Tibial nerve (tissue), 4 donors: ENCODE measurements around the gene ZNF423. TPM values are rescaled to one million over a fixed set of nuclear protein-coding genes. Genes with fewer than 3 reads are reported as not detected.

Experiments
- DNase-seq, 2 donors: peaks; one replicate each; pipeline ENCODE4 v3.0.0-alpha.2; 2019; ENCODE audit warnings: low spot score in 2 of 2
- H3K27ac ChIP-seq, 4 donors: fragments of 200-600 bp; sonication (generic) in 3 of 4; one replicate each; pipeline ENCODE4 v1.5.1; 2017 to 2019; ENCODE audit warnings: mild to moderate bottlenecking in 1 of 4
- H3K27me3 ChIP-seq, 2 donors: fragments of 200-600 bp; sonication (generic) in 1 of 2; one replicate each; pipeline versions ENCODE4 v1.5.1 to v1.6.0; 2017 to 2019
- H3K36me3 ChIP-seq, 3 donors: fragments of 200-600 bp; sonication (generic); one replicate each; pipeline ENCODE4 v1.5.1; 2018 to 2019
- H3K4me1 ChIP-seq, 4 donors: fragments of 200-600 bp; sonication (generic) in 3 of 4; one replicate each; pipeline ENCODE4 v1.5.1; 2017 to 2019
- H3K4me3 ChIP-seq, 4 donors: fragments of 200-600 bp; sonication (generic) in 3 of 4; one replicate each; pipeline ENCODE4 v1.5.1; 2017 to 2019; ENCODE audit warnings: mild to moderate bottlenecking in 1 of 4, moderate library complexity in 1 of 4
- H3K9me3 ChIP-seq, 4 donors: fragments of 200-600 bp; sonication (generic) in 3 of 4; one replicate each; pipeline ENCODE4 v1.5.1; 2017 to 2019
- CTCF ChIP-seq, 5 experiments: fragments of 200-600 bp in 3 of 5; fragments of 450-650 bp in 2 of 5; sonication (generic) in 3 of 5; IDR thresholded peaks; one replicate each; pipeline ENCODE4 v1.5.1; 2016 to 2019; ENCODE audit warnings: antibody characterized with exemption in 5 of 5, mild to moderate bottlenecking in 3 of 5, moderate library complexity in 2 of 5
- EP300 ChIP-seq, 2 donors: sonication (generic); formaldehyde crosslinking; IDR thresholded peaks; one replicate each; pipeline ENCODE4 v1.6.1; 2017; ENCODE audit warnings: antibody characterized with exemption in 2 of 2, mild to moderate bottlenecking in 1 of 2
- POLR2A ChIP-seq, 2 donors: fragments of 450-650 bp; IDR thresholded peaks; one replicate each; pipeline ENCODE4 v1.6.1; 2017; ENCODE audit warnings: antibody characterized with exemption in 2 of 2, mild to moderate bottlenecking in 2 of 2, moderate library complexity in 2 of 2
- WGBS, 2 donors: methylation state at CpG; one replicate each; pipeline ENCODE4 v1.1.5; 2018; 5-methylcytosine and 5-hydroxymethylcytosine counted together
- total RNA-seq, 4 donors: library from RNA; depleted of rRNA; stranded (reverse); fragments of >200 nt; gene quantifications; one replicate each; pipeline ENCODE4 v1.1.0, GENCODE V29; 2016

ZNF423 gene
- total RNA-seq, 4 donors from 2014 or later: 15.9 to 20.5 (median 18.5) TPM

GRCh38 chr16:49635591-49636581, 220.0 kb downstream of the ZNF423 start:
- Histone ChIP-seq H3K4me3 (no peak overlapping the region), H3K9me3 (no peaks in the 10 kb centered on the region), H3K27me3 (no peaks in the 10 kb centered on the region), H3K36me3 (peaks cover 0 to 38% (median 0%) of the 10 kb centered on the region in 3 donors), H3K4me1 (peaks cover 0 to 28% (median 0%) of the 10 kb centered on the region in 4 donors), H3K27ac (no peak overlapping the region)
- 95% methylated on average over 38 to 41 of the region's 58 CpGs for WGBS, 2 donors
- TF ChIP-seq EP300 (IDR thresholded peaks at IDR 0.05) (no peak), CTCF (IDR thresholded peaks at IDR 0.05) (no peak), POLR2A (IDR thresholded peaks at IDR 0.05) (no peak)
- DNase-seq: no peak

- Histone ChIP-seq H3K9me3 (peaks cover 0 to 4% (median 0%) of the 10 kb centered on the region in 4 donors), H3K4me1 (peaks cover 0 to 19% (median 0%) of the 10 kb centered on the region in 4 donors), H3K27me3 (no peaks in the 10 kb centered on the region), H3K36me3 (peaks cover 0 to 38% (median 0%) of the 10 kb centered on the region in 3 donors), H3K27ac (no peak overlapping the region), H3K4me3 (no peak overlapping the region)
- 78 to 83% methylated on average over 1 of the region's 1 CpG for WGBS, 2 donors
- TF ChIP-seq CTCF (IDR thresholded peaks at IDR 0.05) (no peak), EP300 (IDR thresholded peaks at IDR 0.05) (no peak), POLR2A (IDR thresholded peaks at IDR 0.05) (no peak)
- no peak for DNase-seq
Observed at GRCh38 chr16:49635009-49635350, 220.9 kb downstream of the ZNF423 start.

GRCh38 chr16:49634235-49635008, 221.5 kb downstream of the ZNF423 start:
- WGBS, 2 donors: 88 to 91% methylated on average over 10 of the region's 10 CpGs
- Histone ChIP-seq H3K36me3 (peaks cover 0 to 38% (median 0%) of the 10 kb centered on the region in 3 donors), H3K4me3 (no peak overlapping the region), H3K4me1 (peaks cover 0 to 14% (median 0%) of the 10 kb centered on the region in 4 donors), H3K9me3 (peaks cover 0 to 9% (median 0%) of the 10 kb centered on the region in 4 donors), H3K27ac (no peak overlapping the region), H3K27me3 (no peaks in the 10 kb centered on the region)
- TF ChIP-seq POLR2A (IDR thresholded peaks at IDR 0.05) (no peak), EP300 (IDR thresholded peaks at IDR 0.05) (no peak), CTCF (IDR thresholded peaks at IDR 0.05) (no peak)
- no peak for DNase-seq

GRCh38 chr16:49632795-49633184, 223.1 kb downstream of the ZNF423 start:
- Histone ChIP-seq H3K27me3 (no peaks in the 10 kb centered on the region), H3K27ac (no peak overlapping the region), H3K36me3 (peaks cover 0 to 30% (median 0%) of the 10 kb centered on the region in 3 donors), H3K4me1 (peaks cover 0 to 8% (median 0%) of the 10 kb centered on the region in 4 donors), H3K4me3 (no peak overlapping the region), H3K9me3 (peaks cover 0 to 17% (median 0%) of the 10 kb centered on the region in 4 donors)
- TF ChIP-seq CTCF (IDR thresholded peaks at IDR 0.05) (no peak), EP300 (IDR thresholded peaks at IDR 0.05) (no peak)
- 79 to 80% methylated on average over 4 of the region's 4 CpGs for WGBS, 2 donors
- DNase-seq: no peak
